ENCODE results near the gene TMEM141. TPM values are rescaled to one million over a fixed set of nuclear protein-coding genes. Genes with fewer than 3 reads are reported as not detected.

Gene TMEM141
- total RNA-seq, 1 experiment from 2014 or later: 70.4 TPM

DNA sequence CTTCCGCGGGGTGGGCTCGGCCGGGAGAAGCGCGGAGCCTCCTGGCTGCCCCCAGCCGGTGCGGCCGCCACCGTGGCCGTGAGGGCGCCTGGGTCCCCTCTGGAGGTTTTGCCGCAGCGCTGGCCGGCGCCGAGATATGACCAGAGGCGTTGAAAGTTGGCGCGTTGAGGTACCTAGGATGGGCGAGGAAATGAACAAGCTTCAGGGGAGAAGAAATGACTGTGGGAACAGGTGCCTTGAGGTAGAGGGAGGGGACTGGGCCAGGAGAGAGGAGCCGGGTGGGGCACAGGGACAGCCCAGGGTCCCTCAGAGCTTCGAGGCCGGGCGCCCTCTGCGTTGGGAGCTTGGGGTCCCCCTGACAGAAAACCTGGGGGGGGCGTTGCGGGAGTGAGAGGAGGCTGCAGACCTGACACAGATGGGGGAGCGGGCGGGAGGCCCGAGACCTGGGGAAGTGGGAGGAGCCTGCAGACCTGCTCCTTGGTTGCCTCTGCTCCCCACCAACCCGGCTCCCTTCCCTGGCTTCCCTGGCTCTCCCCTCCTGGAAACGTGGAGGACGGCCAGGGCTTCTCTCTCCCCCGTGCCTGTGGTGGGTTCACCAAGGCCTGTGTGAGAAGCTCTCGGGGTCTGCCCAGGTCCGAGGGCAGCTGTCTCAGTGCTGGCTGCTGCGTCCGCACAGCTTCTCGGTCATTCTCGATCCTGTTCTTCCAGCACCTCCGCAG, 30.8 kb downstream of the TMEM141 start:
- no peak overlapping the region for H3K4me3 Mint-ChIP-seq (ENCODE audit: unreplicated experiment)
- POLR2A ChIA-PET: interaction anchor here (0.6 to 2.4 kb wide), 2 partner anchors 14 to 169 kb away, joined by 3 to 8 read pairs; partner anchors contain the start of gene RABL6
- DNase-seq (ENCODE audit: unreplicated experiment): no peak
- peaks cover 44% of the 10 kb centered on the region for H3K36me3 Mint-ChIP-seq (ENCODE audit: insufficient read depth, unreplicated experiment)
- H3K27me3 Mint-ChIP-seq (ENCODE audit: insufficient read depth, unreplicated experiment): no peaks in the 10 kb centered on the region
- intact Hi-C loops (cut with micrococcal nuclease): no loop called here
- CTCF ChIA-PET: interaction anchor here (0.6 to 1.3 kb wide), 3 partner anchors 30 to 410 kb away, joined by 3 to 4 read pairs (median 3); no protein-coding TSS in a partner anchor
- H3K9me3 Mint-ChIP-seq (ENCODE audit: unreplicated experiment): no peaks in the 10 kb centered on the region
- no TSS peak for BruUV-seq (replicated peaks)
- no peaks in the 10 kb centered on the region for H3K4me1 Mint-ChIP-seq (ENCODE audit: insufficient read depth, unreplicated experiment)
- no peak overlapping the region for H3K27ac Mint-ChIP-seq (ENCODE audit: low read depth, unreplicated experiment)
- TF ChIP-seq, protein P1, sequence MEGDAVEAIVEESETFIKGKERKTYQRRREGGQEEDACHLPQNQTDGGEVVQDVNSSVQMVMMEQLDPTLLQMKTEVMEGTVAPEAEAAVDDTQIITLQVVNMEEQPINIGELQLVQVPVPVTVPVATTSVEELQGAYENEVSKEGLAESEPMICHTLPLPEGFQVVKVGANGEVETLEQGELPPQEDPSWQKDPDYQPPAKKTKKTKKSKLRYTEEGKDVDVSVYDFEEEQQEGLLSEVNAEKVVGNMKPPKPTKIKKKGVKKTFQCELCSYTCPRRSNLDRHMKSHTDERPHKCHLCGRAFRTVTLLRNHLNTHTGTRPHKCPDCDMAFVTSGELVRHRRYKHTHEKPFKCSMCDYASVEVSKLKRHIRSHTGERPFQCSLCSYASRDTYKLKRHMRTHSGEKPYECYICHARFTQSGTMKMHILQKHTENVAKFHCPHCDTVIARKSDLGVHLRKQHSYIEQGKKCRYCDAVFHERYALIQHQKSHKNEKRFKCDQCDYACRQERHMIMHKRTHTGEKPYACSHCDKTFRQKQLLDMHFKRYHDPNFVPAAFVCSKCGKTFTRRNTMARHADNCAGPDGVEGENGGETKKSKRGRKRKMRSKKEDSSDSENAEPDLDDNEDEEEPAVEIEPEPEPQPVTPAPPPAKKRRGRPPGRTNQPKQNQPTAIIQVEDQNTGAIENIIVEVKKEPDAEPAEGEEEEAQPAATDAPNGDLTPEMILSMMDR (IDR thresholded peaks at IDR 0.05; ENCODE audit: unreplicated experiment): no peak

DNA sequence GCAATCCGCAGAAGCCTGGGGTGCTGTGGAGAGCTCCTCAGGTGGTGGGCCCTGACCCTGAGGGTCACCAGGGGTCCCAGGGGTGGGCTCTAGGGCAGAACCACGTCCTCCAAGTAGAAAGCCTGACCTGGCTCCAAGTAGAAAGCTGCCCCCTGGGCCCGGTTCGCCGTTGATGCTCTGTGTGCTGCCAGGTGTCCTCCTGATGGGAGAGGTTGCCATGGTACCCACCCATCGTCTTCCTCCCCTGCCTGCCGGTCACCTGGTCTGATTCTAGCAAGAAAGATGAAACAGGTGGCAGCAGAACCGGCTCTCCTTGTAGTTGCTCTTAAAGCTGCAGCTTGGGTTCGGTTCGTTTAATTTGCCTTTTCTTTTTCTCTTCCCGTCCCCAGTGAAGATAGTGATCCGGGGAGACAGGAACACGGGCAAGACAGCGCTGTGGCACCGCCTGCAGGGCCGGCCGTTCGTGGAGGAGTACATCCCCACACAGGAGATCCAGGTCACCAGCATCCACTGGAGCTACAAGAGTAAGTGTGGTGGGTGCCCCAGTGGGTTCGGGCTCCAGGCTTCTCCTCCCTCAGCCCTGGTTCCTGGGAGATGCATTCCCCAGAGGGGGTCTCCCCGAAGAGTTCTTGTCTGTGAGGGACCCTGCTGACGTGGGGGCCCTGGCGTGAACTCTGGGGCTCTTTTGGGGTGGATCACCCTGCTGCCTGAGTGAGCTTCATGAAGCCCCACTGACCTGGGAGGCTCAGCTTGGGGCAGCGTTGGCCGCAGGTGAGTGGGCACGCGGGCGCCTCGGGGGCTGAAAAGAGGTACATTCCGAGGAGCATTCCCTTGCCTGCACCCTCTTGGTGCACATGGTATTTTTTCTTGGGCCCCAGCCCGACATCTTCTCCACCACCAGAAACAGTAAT, 32.2 kb downstream of the TMEM141 start:
- no peaks in the 10 kb centered on the region for H3K27me3 Mint-ChIP-seq (ENCODE audit: insufficient read depth, unreplicated experiment)
- intact Hi-C loops (cut with micrococcal nuclease): no loop called here
- TF ChIP-seq, protein P1 (IDR thresholded peaks at IDR 0.05; ENCODE audit: unreplicated experiment): no peak
- H3K36me3 Mint-ChIP-seq (ENCODE audit: insufficient read depth, unreplicated experiment): peaks cover 41% of the 10 kb centered on the region
- DNase-seq (ENCODE audit: unreplicated experiment): no peak
- ChIA-PET CTCF (interaction anchor here (0.8 kb wide), 3 partner anchors 8 to 19 kb away, joined by 3 read pairs; partner anchors contain the start of gene AJM1), POLR2A (interaction anchor here (0.6 to 2.4 kb wide), 5 partner anchors 15 to 460 kb away, joined by 3 to 8 read pairs (median 3); partner anchors contain the start of genes CLIC3, DNLZ and RABL6)
- no peaks in the 10 kb centered on the region for H3K9me3 Mint-ChIP-seq (ENCODE audit: unreplicated experiment)
- BruUV-seq (replicated peaks): no TSS peak
- no peak overlapping the region for H3K27ac Mint-ChIP-seq (ENCODE audit: low read depth, unreplicated experiment)
- no peak overlapping the region for H3K4me3 Mint-ChIP-seq (ENCODE audit: unreplicated experiment)
- no peaks in the 10 kb centered on the region for H3K4me1 Mint-ChIP-seq (ENCODE audit: insufficient read depth, unreplicated experiment)

DNA sequence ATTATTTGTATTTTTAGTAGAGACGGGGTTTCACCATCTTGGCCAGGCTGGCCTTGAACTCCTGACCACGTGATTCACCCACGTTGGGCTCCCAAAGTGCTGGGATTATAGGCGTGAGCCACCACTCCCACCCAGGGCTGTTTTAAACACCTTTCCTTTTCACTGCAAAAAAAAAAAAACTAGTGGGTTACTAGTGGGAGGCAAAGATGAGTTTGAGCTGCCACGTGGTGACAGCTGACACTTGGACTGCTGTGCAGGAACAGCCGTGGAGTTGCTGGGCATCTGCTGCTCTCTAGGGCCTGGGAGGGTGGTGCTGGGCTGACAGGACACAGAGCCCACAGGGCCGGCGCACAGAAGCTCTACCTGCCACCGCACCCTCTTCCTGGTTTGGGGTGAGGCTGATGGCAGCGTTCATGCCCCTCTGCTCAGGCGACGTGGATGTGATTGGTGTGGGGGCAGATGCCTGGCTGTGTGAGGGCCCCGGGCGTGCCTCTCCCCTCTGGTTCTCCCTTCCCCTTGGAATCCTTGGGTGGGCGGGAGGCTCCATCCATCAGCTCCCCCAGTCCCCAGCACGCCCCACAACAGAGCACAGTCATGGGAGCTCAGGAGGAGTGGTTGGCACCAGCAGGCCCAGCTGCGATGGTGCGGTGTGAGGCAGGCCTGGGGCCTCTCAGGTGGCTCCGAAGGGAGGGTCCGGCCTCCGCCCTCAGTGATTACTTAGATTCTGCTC, 33.5 kb downstream of the TMEM141 start:
- intact Hi-C loops (cut with micrococcal nuclease): no loop called here
- no TSS peak for BruUV-seq (replicated peaks)
- Mint-ChIP-seq H3K9me3 (ENCODE audit: unreplicated experiment) (no peaks in the 10 kb centered on the region), H3K27ac (ENCODE audit: low read depth, unreplicated experiment) (no peak overlapping the region), H3K27me3 (ENCODE audit: insufficient read depth, unreplicated experiment) (no peaks in the 10 kb centered on the region), H3K36me3 (ENCODE audit: insufficient read depth, unreplicated experiment) (peaks cover 48% of the 10 kb centered on the region), H3K4me1 (ENCODE audit: insufficient read depth, unreplicated experiment) (no peaks in the 10 kb centered on the region), H3K4me3 (ENCODE audit: unreplicated experiment) (no peak overlapping the region)
- ChIA-PET CTCF (interaction anchor here (0.6 kb wide), 1 partner anchor 10 kb away, joined by 3 read pairs; no protein-coding TSS in a partner anchor), POLR2A (interaction anchor here (1.1 kb wide), 1 partner anchor 24 kb away, joined by 3 read pairs; no protein-coding TSS in a partner anchor)
- TF ChIP-seq, protein P1 (IDR thresholded peaks at IDR 0.05; ENCODE audit: unreplicated experiment): no peak
- no peak for DNase-seq (ENCODE audit: unreplicated experiment)

All from MCF 10A (cell line).